ENCODE data around the gene ESRRG.

DNA sequence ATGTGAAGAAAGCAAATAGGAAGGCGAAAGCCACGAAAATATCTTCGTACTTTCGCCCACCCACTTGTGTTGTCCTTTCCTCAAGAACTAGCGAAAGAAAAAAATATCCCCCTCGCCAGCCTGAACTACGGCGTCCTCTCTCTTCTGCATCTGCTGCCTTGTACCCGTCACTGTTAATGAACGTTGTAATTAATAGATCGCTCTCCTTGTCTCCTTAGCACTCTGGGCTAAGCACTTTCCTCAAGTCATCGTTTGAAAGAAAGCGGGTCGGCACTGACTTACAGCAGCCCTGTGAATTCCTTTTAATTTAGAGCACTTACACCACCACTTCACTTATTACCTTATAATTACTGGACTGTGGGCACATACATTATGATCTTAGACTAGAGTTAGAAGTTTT is 44.1 kb downstream of the ESRRG start:
- TF ChIP-seq, protein P1, sequence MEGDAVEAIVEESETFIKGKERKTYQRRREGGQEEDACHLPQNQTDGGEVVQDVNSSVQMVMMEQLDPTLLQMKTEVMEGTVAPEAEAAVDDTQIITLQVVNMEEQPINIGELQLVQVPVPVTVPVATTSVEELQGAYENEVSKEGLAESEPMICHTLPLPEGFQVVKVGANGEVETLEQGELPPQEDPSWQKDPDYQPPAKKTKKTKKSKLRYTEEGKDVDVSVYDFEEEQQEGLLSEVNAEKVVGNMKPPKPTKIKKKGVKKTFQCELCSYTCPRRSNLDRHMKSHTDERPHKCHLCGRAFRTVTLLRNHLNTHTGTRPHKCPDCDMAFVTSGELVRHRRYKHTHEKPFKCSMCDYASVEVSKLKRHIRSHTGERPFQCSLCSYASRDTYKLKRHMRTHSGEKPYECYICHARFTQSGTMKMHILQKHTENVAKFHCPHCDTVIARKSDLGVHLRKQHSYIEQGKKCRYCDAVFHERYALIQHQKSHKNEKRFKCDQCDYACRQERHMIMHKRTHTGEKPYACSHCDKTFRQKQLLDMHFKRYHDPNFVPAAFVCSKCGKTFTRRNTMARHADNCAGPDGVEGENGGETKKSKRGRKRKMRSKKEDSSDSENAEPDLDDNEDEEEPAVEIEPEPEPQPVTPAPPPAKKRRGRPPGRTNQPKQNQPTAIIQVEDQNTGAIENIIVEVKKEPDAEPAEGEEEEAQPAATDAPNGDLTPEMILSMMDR (conservative IDR thresholded peaks at IDR 0.05 in 1 of 2, IDR thresholded peaks at IDR 0.05 in 1 of 2; ENCODE audit: low read depth in 1 of 2, low read length in 2 of 2): no peak
- TF ChIP-seq EZH2 (IDR thresholded peaks at IDR 0.05; ENCODE audit: low read length, missing control alignments): no peak

Measured in fibroblast of lung (primary cell).